NCI-H2227 (cell line): ENCODE data around the gene SMYD3.

Experiments used
- DNase-seq: peaks from one replicate; lab custom pipeline; 2025; ENCODE audit not compliant: unreplicated experiment; lab: John Stamatoyannopoulos, UW

SMYD3 gene

GRCh38 chr1:246418565-246419312 lies 88.3 kb downstream of the SMYD3 start:
- DNase-seq: no peak

GRCh38 chr1:246417813-246418564 lies 89.1 kb downstream of the SMYD3 start:
- DNase-seq: no peak

GRCh38 chr1:246417152-246417812 lies 89.8 kb downstream of the SMYD3 start:
- no peak for DNase-seq

GRCh38 chr1:246416261-246416660 lies 90.8 kb downstream of the SMYD3 start:
- no peak for DNase-seq

GRCh38 chr1:246415028-246415427 lies 92.1 kb downstream of the SMYD3 start:
- DNase-seq: no peak

- DNase-seq: no peak
Measured at GRCh38 chr1:246413430-246413829, 93.6 kb downstream of the SMYD3 start.

GRCh38 chr1:246404078-246404477 lies 103.0 kb downstream of the SMYD3 start:
- peak; percentile 35 for DNase-seq

GRCh38 chr1:246398126-246398813 lies 108.8 kb downstream of the SMYD3 start:
- DNase-seq: peak; percentile 71

- DNase-seq: no peak
Measured at GRCh38 chr1:246397046-246397445, 110.0 kb downstream of the SMYD3 start.

- no peak for DNase-seq
Measured at GRCh38 chr1:246396322-246396721, 110.8 kb downstream of the SMYD3 start.

- no peak for DNase-seq
Measured at GRCh38 chr1:246394121-246394520, 113.0 kb downstream of the SMYD3 start.

GRCh38 chr1:246390855-246391254 lies 116.2 kb downstream of the SMYD3 start:
- DNase-seq: no peak

GRCh38 chr1:246384616-246385015 lies 122.5 kb downstream of the SMYD3 start:
- DNase-seq: no peak

GRCh38 chr1:246383791-246384190 lies 123.3 kb downstream of the SMYD3 start:
- DNase-seq: no peak

- DNase-seq: no peak
Measured at GRCh38 chr1:246383239-246383589, 123.9 kb downstream of the SMYD3 start.

- no peak for DNase-seq
Measured at GRCh38 chr1:246382589-246383238, 124.4 kb downstream of the SMYD3 start.

- DNase-seq: no peak
Measured at GRCh38 chr1:246381452-246381851, 125.6 kb downstream of the SMYD3 start.

GRCh38 chr1:246377625-246378153 lies 129.4 kb downstream of the SMYD3 start:
- no peak for DNase-seq

GRCh38 chr1:246373828-246374569 lies 133.1 kb downstream of the SMYD3 start:
- DNase-seq: no peak

- DNase-seq: peak; percentile 21
Measured at GRCh38 chr1:246372559-246372958, 134.5 kb downstream of the SMYD3 start.
